ENCODE data around the gene KANSL2. TPM values are rescaled to one million over a fixed set of nuclear protein-coding genes. Genes with fewer than 3 reads are reported as not detected.

The KANSL2 gene
- total RNA-seq, 2 donors from 2014 or later: 53.1 to 53.2 TPM

- intact Hi-C loops (cut with DNase I): no loop called here
- Histone ChIP-seq H3K27me3 (replicated peaks; ENCODE audit: insufficient read depth) (no peaks in the 10 kb centered on the region), H3K4me1 (replicated peaks) (no peaks in the 10 kb centered on the region), H3K9me3 (no peaks in the 10 kb centered on the region), H3K36me3 (peaks cover 6 to 13% of the 10 kb centered on the region in 2 donors), H3K27ac (no peak overlapping the region), H3K4me3 (no peak overlapping the region)
- no peak for DNase-seq (ENCODE audit: low spot score)
- 89% methylated on average over 4 of the region's 4 CpGs for WGBS
- no peak for TF ChIP-seq CTCF (IDR thresholded peaks at IDR 0.05)
- TF ChIP-seq POLR2AphosphoS5 (IDR thresholded peaks at IDR 0.05): no peak
- TF ChIP-seq POLR2A (IDR thresholded peaks at IDR 0.05): no peak
Observed at GRCh38 chr12:48690436-48690835, 8.4 kb upstream of the KANSL2 start.

GRCh38 chr12:48688836-48689235 lies 6.8 kb upstream of the KANSL2 start:
- Histone ChIP-seq H3K9me3 (no peaks in the 10 kb centered on the region), H3K4me1 (replicated peaks) (no peaks in the 10 kb centered on the region), H3K4me3 (no peak overlapping the region), H3K36me3 (peaks cover 4 to 7% of the 10 kb centered on the region in 2 donors), H3K27ac (no peak overlapping the region), H3K27me3 (replicated peaks; ENCODE audit: insufficient read depth) (no peaks in the 10 kb centered on the region)
- intact Hi-C loops (cut with DNase I): no loop called here
- DNase-seq (ENCODE audit: low spot score): no peak
- WGBS: 35% methylated on average over 1 of the region's 1 CpG
- TF ChIP-seq CTCF (IDR thresholded peaks at IDR 0.05): no peak
- TF ChIP-seq POLR2A (IDR thresholded peaks at IDR 0.05): no peak
- no peak for TF ChIP-seq POLR2AphosphoS5 (IDR thresholded peaks at IDR 0.05)

- DNase-seq (ENCODE audit: low spot score): no peak
- Histone ChIP-seq H3K4me3 (no peak overlapping the region), H3K27ac (no peak overlapping the region), H3K27me3 (replicated peaks; ENCODE audit: insufficient read depth) (no peaks in the 10 kb centered on the region), H3K4me1 (replicated peaks) (no peaks in the 10 kb centered on the region), H3K9me3 (no peaks in the 10 kb centered on the region), H3K36me3 (no peaks in the 10 kb centered on the region)
- TF ChIP-seq POLR2AphosphoS5 (IDR thresholded peaks at IDR 0.05): no peak
- no peak for TF ChIP-seq POLR2A (IDR thresholded peaks at IDR 0.05)
- TF ChIP-seq CTCF (IDR thresholded peaks at IDR 0.05): no peak
- intact Hi-C loops (cut with DNase I): no loop called here
- 71% methylated on average over 4 of the region's 4 CpGs for WGBS
Observed at GRCh38 chr12:48687592-48687991, 5.6 kb upstream of the KANSL2 start.

- TF ChIP-seq POLR2A (IDR thresholded peaks at IDR 0.05): no peak
- TF ChIP-seq POLR2AphosphoS5 (IDR thresholded peaks at IDR 0.05): no peak
- no peak for TF ChIP-seq CTCF (IDR thresholded peaks at IDR 0.05)
- no peaks in the 10 kb centered on the region for H3K9me3 ChIP-seq
- no peak overlapping the region for H3K4me3 ChIP-seq
- H3K27ac ChIP-seq: no peak overlapping the region
- H3K27me3 ChIP-seq (replicated peaks; ENCODE audit: insufficient read depth): no peaks in the 10 kb centered on the region
- 92% methylated on average over 6 of the region's 6 CpGs for WGBS
- H3K36me3 ChIP-seq: no peaks in the 10 kb centered on the region
- intact Hi-C loops (cut with DNase I): no loop called here
- H3K4me1 ChIP-seq (replicated peaks): no peaks in the 10 kb centered on the region
- no peak for DNase-seq (ENCODE audit: low spot score)
Observed at GRCh38 chr12:48686615-48687334, 4.7 kb upstream of the KANSL2 start.

- DNase-seq (ENCODE audit: low spot score): no peak
- Histone ChIP-seq H3K27ac (no peak overlapping the region), H3K4me3 (no peak overlapping the region), H3K4me1 (replicated peaks) (no peaks in the 10 kb centered on the region), H3K27me3 (replicated peaks; ENCODE audit: insufficient read depth) (no peaks in the 10 kb centered on the region), H3K36me3 (no peaks in the 10 kb centered on the region), H3K9me3 (no peaks in the 10 kb centered on the region)
- TF ChIP-seq POLR2AphosphoS5 (IDR thresholded peaks at IDR 0.05): no peak
- no peak for TF ChIP-seq CTCF (IDR thresholded peaks at IDR 0.05)
- TF ChIP-seq POLR2A (IDR thresholded peaks at IDR 0.05): no peak
- 49% methylated on average over 3 of the region's 3 CpGs for WGBS
- intact Hi-C loops (cut with DNase I): no loop called here
Observed at GRCh38 chr12:48686037-48686595, 4.1 kb upstream of the KANSL2 start.

Measured in prostate gland (tissue), 2 donors.